Measurements from ENCODE around the gene SUSD5.

- TF ChIP-seq CTCF (IDR thresholded peaks at IDR 0.05; ENCODE audit: poor library complexity) (no peak), EZH2 (IDR thresholded peaks at IDR 0.05; ENCODE audit: borderline replicate concordance) (no peak), EZH2phosphoT487 (IDR thresholded peaks at IDR 0.05; ENCODE audit: low read depth, severe bottlenecking, unreplicated experiment) (no peak)
Measured at GRCh38 chr3:33229947-33230346, 11.3 kb upstream of the SUSD5 start.
